ENCODE data around the gene GJB4. TPM values are rescaled to one million over a fixed set of nuclear protein-coding genes. Genes with fewer than 3 reads are reported as not detected.

Gene GJB4
- polyA plus RNA-seq, 3 donors, result not detected

- 50% methylated on average over 7 of the region's 10 CpGs for WGBS (ENCODE audit: insufficient coverage)
- no peak overlapping the region for H3K27ac Mint-ChIP-seq
- no peak overlapping the region for H3K4me2 ChIP-seq (replicated peaks; ENCODE audit: extremely low read depth, low read length, poor library complexity, severe bottlenecking)
Measured at GRCh38 chr1:34777519-34778321, 18.2 kb downstream of the GJB4 start.

GRCh38 chr1:34778381-34778780, 18.8 kb downstream of the GJB4 start:
- H3K4me3 ChIP-seq (replicated peaks in 1 of 3; ENCODE audit: low read depth in 2 of 3, low read length in 3 of 3), result no peak overlapping the region
- no peak for DNase-seq
- no peak for TF ChIP-seq CTCF (IDR thresholded peaks at IDR 0.05)
- no peak overlapping the region for H3K4me2 ChIP-seq (replicated peaks; ENCODE audit: extremely low read depth, low read length, poor library complexity, severe bottlenecking)
- peaks cover 0 to 10% of the 10 kb centered on the region in 2 donors for H3K9me3 ChIP-seq (replicated peaks in 1 of 2; ENCODE audit: control insufficient read depth in 1 of 2, insufficient read depth in 1 of 2, low read length in 2 of 2)
- peaks cover 36 to 50% (median 41%) of the 10 kb centered on the region in 3 donors for H3K27me3 Mint-ChIP-seq (ENCODE audit: low read depth in 3 of 3)
- no peak overlapping the region for H3K4me3 Mint-ChIP-seq
- no peak overlapping the region for H3K9ac ChIP-seq (ENCODE audit: insufficient read depth, low read length, poor library complexity, severe bottlenecking)
- peaks cover 25 to 46% of the 10 kb centered on the region in 2 donors for H3K27me3 ChIP-seq (ENCODE audit: control insufficient read depth in 2 of 2, insufficient read depth in 2 of 2, low read length in 2 of 2)
- intact Hi-C loops (cut with micrococcal nuclease), result no loop called here
- no peaks in the 10 kb centered on the region for H3K4me1 ChIP-seq (ENCODE audit: control insufficient read depth in 1 of 2, insufficient read depth in 2 of 2, low read length in 2 of 2)
- no peaks in the 10 kb centered on the region for H3K36me3 ChIP-seq (replicated peaks in 1 of 2; ENCODE audit: control insufficient read depth in 1 of 2, insufficient read depth in 2 of 2, low read length in 2 of 2)
- no peaks in the 10 kb centered on the region for H3K79me2 ChIP-seq (ENCODE audit: insufficient read depth, low read length)
- WGBS (ENCODE audit: insufficient coverage), result 92% methylated on average over 5 of the region's 6 CpGs
- H3K27ac ChIP-seq (ENCODE audit: low read depth in 1 of 2, low read length in 2 of 2), result no peak overlapping the region
- peaks cover 0 to 6% (median 1%) of the 10 kb centered on the region in 7 donors for H3K9me3 Mint-ChIP-seq
- no peaks in the 10 kb centered on the region for H3K36me3 Mint-ChIP-seq
- H4K20me1 ChIP-seq (ENCODE audit: insufficient read depth, low read length), result no peaks in the 10 kb centered on the region
- no peak overlapping the region for H3K27ac Mint-ChIP-seq
- no peaks in the 10 kb centered on the region for H3K4me1 Mint-ChIP-seq
- no peak overlapping the region for H2AFZ ChIP-seq (ENCODE audit: insufficient read depth, low read depth, low read length, poor library complexity, severe bottlenecking)

More at GRCh38 chr1:34777519-34778321, 18.2 kb downstream of the GJB4 start:
- no peak for DNase-seq
- Histone ChIP-seq H2AFZ (ENCODE audit: insufficient read depth, low read depth, low read length, poor library complexity, severe bottlenecking) (no peak overlapping the region), H3K9ac (ENCODE audit: insufficient read depth, low read length, poor library complexity, severe bottlenecking) (no peak overlapping the region), H3K79me2 (ENCODE audit: insufficient read depth, low read length) (no peaks in the 10 kb centered on the region), H3K4me3 (replicated peaks in 1 of 3; ENCODE audit: low read depth in 2 of 3, low read length in 3 of 3) (no peak overlapping the region), H3K9me3 (replicated peaks in 1 of 2; ENCODE audit: control insufficient read depth in 1 of 2, insufficient read depth in 1 of 2, low read length in 2 of 2) (peaks cover 0 to 10% of the 10 kb centered on the region in 2 donors), H3K27me3 (ENCODE audit: control insufficient read depth in 2 of 2, insufficient read depth in 2 of 2, low read length in 2 of 2) (peaks cover 24 to 40% of the 10 kb centered on the region in 2 donors), H4K20me1 (ENCODE audit: insufficient read depth, low read length) (no peaks in the 10 kb centered on the region), H3K36me3 (replicated peaks in 1 of 2; ENCODE audit: control insufficient read depth in 1 of 2, insufficient read depth in 2 of 2, low read length in 2 of 2) (no peaks in the 10 kb centered on the region), H3K4me1 (ENCODE audit: control insufficient read depth in 1 of 2, insufficient read depth in 2 of 2, low read length in 2 of 2) (no peaks in the 10 kb centered on the region), H3K27ac (ENCODE audit: low read depth in 1 of 2, low read length in 2 of 2) (no peak overlapping the region)
- TF ChIP-seq CTCF (IDR thresholded peaks at IDR 0.05), result no peak
- Mint-ChIP-seq H3K27me3 (ENCODE audit: low read depth in 3 of 3) (peaks cover 32 to 44% (median 39%) of the 10 kb centered on the region in 3 donors), H3K4me3 (no peak overlapping the region), H3K9me3 (peaks cover 0 to 6% (median 1%) of the 10 kb centered on the region in 7 donors), H3K4me1 (no peaks in the 10 kb centered on the region), H3K36me3 (no peaks in the 10 kb centered on the region)
- intact Hi-C loops (cut with micrococcal nuclease), result no loop called here

Measured in CD14-positive monocyte (primary cell).